GM19043 (cell line): ENCODE data around the gene RPP38.

Experiments used
- ATAC-seq: cut with Tn5 transposase; IDR thresholded peaks from one replicate; pipeline ENCODE4 v1.9.1; 2021; ENCODE audit warnings: low read depth; ENCODE audit not compliant: unreplicated experiment

Gene RPP38

DNA sequence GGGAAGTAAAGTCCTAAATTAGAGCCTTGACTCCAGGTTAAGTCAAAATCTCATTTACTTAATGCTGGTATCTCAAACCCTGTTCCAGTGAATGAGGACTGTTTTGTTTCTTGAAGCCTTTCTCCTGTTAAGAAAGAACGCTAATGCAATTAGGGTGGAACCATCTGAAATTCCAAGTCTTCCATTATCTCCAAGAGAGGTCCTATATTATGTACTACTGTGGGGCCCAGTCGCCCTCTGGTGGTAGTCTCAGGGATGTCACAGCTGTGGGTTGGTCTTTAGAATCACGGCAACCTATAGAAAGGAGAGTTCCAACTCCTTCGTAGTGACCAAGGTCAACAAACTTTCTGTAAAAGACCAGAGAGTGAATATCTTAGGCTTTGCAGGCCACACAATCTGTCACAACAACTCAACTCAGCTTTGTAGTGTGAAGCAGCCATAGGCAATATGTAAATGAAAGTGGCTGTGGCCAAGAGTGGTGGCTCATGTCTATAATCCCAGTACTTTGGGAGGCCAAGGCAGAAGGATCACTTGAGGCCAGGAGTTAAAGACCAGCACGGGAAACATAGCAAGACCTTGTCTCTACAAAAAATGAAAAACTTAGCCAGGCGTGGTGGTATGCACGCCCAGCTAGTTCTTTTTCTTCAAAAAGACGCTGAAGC is 9.3 kb downstream of the RPP38 start:
- ATAC-seq: no peak

DNA sequence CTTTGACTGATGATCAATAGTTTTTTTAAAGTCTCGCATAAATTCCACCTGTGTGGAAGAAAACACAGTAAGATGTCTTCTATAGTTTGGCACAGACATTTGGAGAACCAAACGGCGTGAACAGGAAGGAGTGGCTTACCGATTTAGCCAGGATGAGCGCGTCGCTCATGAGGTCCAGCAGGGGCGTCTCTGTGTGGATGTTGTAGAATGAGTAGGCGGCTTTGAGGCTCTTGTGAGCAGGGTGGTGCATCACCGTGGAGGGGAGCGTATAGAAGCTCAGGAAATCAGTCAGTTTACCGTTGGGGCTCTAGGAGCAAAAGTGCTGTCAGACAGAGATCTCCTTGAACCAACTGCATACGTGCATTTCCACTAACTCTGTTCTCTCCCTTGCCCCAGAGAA is 15.5 kb downstream of the RPP38 start:
- ATAC-seq: no peak

DNA sequence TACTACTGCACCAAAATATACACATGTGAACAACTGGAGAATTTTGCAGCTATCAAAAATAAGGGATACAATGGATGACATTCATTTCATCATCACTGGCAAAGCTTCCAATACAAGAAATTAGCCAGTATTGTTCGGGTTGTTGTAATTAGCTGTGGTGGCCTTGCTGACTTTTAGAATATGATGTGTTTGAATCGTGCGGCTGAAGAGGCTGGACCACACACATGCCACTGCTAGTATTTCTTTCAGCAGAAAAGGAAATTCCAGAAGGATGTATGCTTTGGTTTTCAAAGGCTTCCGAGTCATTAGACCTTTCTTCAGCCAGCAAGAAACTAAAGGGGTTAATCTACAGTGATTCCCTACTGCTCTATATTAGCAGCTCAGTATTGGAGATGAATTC is 16.6 kb downstream of the RPP38 start:
- ATAC-seq: no peak

DNA sequence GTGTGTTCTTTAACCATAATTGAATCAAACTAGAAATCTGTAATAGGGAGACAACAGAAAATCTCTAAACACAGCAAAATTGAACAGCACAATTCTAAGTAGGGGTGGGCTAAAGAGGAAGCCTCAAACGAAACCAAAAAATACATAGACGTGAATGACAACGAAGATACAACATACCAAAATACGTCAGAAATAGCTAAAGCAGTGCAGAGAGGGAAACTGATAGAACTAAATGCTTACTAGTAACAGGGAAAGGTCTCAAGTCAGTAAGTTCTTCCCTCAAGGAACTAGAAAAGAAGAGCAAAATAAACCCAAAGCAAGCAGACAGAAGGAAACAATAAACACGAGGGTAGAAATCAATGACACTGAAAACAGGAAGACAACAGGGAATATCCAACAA is 19.1 kb downstream of the RPP38 start:
- no peak for ATAC-seq

DNA sequence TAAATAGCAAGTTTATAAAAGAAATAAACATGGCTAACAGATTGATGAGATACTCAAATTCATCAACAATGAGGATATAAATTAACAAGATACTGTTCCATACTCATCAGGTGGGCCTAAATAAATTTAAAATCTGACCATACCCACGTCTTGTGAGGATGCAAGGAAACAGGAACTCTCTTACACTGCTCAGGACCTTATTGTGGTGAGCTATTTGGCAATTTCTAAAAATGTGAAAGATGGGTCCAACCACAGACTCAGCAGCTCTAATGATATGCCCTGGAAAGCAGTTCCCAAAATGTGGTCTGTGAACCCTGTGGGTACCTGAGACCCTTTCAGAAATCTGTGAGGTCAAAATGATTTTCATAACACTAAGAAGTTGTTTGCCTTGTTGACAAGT is 21.5 kb downstream of the RPP38 start:
- no peak for ATAC-seq

DNA sequence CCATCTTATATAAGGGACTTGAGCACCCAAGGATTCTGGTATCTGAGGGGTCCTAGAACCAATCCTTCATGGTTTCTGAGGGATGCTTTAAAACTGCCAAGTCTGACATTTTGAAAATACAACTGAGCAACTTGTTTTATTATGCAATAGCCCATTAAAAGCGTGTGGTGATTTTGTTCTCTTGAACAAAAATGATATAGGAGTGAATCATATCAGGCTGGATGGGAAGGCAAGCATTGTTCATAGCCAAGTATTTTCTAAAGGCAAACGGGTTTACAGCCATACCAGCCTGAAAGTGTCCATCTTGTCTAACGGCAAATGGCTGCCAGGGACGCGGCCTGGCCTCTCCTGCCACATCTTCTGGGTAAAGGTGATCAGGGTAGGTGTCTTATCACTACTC is 23.4 kb downstream of the RPP38 start:
- ATAC-seq: no peak

DNA sequence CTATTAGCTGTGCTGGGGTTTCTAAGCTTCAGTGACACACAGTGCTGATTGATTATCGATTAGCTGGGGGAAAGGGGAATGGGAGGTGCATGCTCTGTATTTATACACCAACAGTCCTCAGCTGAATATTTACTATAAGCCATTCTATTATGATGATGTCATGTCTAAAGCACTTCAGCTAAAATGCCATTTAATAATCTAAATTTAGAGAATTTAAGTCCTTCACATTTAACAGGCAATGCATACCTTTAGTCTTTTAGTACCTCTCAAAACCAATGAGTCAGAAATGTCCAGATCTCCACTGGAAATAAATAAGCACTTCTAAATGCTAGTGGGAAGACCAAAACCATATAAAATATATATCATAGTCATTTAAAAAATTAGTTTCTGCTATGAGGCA is 24.6 kb downstream of the RPP38 start:
- no peak for ATAC-seq

DNA sequence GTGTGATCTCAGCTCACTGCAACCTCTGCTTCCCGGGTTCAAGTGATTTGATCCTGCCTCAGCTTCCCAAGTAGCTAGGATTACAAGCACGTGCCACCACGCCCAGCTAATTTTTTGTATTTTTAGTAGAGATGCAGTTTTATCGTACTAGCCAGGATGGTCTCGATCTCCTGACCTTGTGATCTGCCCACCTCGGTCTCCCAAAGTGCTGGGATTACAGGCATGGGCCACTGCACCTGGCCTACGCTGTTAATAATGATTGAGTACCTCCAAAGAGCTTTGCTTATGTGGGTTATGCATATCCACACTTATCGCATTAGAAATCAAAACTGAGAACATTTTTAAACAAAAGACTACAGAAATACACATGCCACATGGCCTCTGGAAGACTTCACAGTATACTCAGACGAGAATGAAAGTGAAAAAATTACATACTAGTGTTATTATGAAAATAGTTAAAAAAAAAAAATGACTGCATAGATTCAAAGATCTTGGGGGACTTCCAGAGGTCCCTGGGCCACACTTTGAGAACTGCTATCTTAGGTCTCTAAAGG is 25.4 kb downstream of the RPP38 start:
- peak; percentile 88 for ATAC-seq

DNA sequence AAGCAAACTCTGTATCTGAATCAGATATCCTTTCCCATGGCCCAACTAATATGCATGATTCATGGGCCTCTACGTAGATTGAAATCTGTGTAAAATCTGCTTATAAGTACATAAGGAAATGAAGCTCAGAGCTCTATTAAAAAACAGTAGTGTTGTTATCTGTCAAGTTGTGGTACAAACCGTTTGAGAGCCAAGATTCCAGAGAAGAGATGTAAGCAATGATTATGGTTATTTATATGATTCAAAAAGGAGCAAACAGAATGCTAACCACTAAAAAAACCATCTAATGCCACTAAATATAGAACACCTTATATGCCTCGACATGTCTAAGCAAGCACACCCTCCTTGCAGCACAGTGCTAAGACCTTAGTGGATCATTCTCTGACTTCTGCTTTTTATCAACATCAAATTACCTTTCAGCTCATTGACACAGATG is 26.6 kb downstream of the RPP38 start:
- ATAC-seq: no peak

DNA sequence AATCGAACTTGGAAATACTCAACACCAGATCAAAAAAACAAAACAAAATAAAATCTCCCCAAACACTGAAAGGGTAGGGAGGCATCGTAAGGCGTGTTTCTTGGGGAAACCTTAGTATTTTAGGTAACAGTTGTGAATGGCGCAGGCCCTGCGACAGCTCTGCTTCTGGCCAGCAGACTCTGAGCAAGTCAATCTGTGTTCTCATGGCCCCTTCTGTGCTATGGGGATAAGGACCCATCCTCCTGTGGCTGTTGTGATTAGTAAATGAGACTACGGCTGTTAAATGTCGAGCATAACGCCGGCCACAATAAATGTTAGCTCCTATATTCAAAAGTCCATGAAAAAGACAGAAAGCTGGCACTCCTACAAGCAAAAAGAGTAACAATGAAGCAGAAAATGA is 27.0 kb downstream of the RPP38 start:
- no peak for ATAC-seq

DNA sequence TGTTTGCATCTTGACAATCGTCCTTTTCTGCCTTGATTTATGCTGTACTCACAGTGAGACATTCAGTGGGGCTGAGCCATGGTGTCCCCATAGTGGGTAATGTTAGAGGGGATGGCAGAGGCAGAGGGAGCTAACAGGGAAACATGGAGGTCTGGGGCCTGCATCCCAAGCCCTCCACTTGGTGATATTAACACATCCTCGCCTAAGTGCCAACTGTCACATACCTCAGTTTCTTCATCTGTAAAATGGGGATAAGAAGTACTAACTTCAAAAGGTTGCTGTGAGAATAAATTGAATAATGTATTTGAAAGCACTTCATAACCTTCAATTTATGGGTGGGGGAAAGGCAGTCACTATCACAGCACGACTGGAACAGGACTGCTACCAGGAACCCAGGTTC is 27.8 kb downstream of the RPP38 start:
- ATAC-seq: no peak

DNA sequence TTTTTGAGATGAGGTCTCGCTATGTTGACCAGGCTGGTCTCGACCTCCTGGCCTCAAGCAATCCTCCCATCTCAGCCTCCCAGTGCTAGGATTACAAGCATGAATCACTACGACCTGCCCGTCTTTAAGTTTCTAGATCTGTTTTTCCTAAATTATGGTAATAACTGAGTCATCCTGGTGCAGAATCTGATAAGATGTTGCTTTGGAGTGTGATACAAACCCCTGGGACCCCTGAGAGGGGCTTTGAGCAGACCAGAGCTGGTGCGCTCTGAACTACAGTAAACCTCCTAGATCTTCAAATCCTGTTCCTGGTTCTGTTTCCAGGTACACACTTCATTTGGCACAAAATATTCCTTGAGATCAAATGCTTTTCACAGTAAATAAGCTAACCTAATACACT is 34.2 kb downstream of the RPP38 start:
- no peak for ATAC-seq

DNA sequence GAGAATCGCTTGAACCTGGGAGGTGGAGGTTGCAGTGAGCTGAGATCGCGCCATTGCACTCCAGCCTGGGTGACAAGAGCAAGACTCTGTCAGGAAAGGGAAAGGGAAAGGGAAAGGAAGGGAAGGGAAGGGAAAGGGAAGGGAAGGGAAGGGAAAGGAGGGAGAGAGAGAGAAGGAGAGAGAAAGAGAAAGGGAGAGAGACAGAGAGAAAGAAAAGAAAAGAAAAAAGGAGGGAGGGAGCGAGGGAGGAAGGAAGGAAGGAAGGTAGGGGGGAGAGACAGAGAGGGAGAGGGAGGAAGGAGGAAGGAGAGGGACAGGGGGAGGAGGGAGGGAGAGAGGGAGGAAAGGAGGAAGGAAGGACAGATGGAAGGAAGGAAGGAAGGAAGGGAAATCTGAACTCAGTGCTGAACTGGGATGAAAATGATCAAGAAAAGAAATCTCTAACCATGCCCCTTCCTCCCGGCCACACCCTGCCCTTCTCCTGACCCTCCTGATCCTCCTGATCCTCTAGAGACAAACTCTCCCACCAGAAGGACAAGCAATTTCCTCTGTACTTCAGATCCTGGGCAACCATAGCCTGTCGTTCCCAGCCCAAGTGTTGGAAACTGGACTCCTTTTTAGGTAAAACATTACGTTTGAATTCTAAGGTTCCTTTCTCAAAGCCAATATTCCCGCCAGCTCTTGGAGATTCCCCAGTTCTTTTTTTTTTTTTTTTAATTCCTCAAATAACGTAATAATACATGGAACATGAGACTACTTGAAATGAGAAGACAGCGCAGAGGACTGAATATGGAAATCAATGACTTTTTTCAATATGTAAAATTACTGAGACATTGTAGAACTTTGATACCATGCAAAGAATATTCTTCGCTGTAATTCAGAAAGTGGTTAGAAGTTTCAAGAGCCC is 39.2 kb downstream of the RPP38 start:
- ATAC-seq: no peak

DNA sequence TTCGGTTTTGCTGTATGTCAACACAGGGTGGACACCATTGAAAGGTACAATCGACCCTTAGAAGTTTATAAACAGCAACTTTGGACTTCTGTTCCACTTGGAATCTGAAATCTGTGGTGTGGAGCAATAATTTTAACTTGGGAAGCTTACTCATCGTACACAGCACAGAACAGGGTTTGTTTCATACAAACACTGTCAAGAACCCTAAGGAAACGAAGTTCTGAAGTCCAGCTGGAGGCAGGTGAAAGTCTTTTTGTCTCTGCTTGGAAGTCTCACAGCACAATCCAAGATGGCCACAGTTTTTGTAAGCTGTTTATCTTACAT is 39.8 kb downstream of the RPP38 start:
- ATAC-seq: no peak

DNA sequence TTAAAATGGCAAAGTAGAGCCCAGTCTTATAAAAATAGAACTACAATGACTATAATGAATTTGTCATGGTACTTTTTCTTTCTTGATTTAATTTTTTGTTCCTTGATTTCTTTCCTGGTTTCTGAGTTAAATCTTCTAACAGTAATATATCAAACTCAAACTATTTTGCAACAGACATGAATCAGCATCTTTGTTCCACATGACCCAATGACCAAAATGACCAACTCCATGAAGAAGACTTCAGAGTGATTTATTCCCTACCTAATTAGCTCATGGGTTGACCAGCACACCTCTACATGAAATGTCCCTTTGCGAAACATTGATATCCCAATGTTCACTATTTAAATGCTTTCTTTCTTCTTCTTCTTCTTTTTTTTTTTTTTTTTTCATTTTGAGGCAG is 40.5 kb downstream of the RPP38 start:
- no peak for ATAC-seq

DNA sequence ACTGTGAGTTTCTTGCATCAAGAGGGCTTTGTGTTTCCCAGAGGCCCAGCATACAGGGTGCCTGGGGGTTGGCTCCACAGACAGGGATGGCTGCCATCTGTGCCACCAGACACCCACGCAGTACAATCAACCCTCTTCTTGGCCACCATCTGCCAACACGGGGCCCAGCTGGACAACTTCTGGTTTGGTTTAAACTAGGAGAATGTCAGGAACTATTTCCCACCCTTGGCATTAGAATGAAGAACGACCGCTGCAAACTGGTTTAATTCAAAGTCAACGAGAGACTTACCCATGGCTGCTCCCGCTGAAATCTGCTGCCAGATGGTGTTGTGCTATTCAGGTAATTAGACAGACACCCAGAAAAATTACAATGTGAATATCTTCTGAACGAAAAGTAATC is 43.5 kb downstream of the RPP38 start:
- ATAC-seq: no peak

DNA sequence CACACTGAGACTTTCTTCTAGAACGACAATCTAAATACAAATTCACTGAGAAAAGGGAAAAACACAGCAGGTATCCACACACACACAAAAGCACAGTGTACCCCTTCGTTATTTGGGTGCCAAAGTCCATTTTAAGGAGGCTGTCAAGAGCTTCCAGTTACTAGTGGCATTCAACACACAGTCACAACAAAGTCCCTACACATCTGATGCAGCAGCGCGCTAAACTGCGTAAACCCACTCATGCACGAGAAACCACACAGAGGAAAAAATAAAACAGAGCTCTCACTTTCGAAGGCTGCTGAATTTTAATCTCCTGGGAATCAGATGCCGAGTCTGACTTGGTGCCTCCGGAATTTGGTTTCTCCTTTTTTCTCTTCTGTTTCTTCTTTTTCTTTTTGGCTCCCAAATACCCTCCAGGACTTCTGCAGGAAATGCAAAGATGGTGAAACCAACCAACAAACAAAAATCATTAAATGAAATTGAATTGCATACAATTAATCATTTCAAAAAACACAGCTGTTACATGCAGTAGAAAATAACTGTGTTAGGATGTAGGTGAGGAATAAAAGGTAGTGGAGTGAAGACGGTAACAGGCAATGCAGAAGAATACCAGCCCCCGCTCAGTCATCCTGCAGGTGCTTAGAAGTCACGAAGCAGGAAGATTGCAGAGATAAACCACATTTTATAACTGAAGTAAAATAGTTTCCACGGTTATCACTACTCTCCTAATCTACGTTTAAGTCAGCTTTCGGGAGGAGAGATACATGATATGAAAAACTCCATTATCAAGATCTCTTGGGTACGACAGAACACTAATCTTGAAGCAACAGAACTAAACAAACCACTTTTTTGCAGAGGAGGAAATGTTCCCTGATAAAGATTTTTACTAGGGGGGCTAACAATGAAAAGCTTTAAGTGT is 44.2 kb downstream of the RPP38 start:
- peak; percentile 88 for ATAC-seq

DNA sequence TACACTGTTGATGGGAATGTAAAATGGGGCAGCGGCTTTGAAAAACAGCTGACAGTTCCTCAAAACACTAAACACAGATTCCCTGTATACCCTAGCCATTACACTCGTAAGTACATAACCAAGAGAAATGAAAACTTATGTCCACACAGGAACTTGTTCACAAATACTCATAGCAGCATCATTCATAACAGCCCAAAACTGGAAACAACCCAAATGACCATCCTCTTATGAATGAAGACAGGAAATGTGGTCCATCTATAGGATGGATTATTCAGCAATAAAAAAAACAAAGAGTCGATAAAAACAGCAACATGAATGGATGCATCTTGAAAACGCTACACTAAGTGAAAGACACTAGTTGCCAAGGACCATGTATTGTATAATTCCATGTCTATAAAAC is 47.6 kb downstream of the RPP38 start:
- ATAC-seq: no peak

DNA sequence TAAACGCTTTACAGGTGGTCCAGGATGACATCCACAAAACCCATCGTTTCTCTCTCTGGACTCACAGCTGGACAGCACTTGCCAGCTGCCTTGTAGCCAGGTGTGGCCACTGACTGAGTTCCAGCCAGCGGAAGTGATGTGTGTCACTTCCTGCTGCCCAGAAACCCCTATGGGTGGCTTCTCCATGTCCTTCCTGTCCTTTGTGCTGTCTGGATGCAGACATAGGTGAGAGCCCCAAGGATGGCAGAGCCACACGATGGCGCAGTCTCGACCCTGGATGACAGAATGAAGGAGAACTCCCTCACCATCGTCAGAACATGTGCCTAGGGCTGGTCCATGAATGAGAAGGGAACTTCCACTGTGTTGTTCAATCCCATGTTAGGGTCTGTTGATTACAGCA is 49.2 kb downstream of the RPP38 start:
- no peak for ATAC-seq

DNA sequence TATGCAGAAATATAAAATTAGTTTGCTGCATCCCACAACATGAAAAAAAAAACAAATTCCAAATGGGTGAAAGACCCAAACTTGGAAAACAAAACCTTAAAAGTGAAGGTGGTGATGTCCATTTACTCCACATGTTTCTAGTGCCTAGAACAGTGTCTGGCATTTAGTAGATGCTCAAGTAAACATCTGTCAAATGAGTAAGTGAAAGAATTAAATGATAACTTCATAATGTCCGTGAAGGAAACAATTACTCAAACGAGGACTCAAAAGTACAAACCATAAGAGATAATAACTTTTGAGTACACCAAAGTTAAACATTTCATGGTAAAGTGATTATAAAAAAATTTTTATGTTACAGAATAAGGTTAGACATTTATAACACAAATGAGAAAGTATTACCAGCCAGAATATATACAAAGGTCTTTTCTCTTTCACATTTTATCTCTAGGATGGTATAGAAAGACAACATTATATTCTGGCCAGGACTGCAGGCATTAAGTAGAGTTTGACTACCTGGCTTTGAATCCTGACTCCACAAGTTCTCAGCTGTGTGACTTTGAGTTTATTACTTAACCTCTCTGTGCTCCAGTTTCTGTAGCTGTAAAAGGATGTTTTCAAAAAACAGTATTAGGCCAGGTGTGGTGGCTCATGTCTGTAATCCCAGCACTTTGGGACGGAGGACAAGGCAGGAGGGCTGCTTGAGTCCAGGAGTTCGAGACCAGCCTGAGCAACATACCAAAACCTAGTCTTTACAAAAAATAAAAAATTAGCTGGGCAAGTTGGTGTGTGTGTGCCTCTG is 50.6 kb downstream of the RPP38 start:
- ATAC-seq: no peak
